Activated CD8-positive, alpha-beta T cell treated with anti-CD3 and anti-CD28 coated beads, Interleukin-2, amount 10 ng/mL, durations not matched to agents 7 days and 5 days (primary cell): Measurements from ENCODE around the gene SCO2. TPM values are rescaled to one million over a fixed set of nuclear protein-coding genes. Genes with fewer than 3 reads are reported as not detected.

Source experiments
- ATAC-seq: fragments of 150-1000 bp; cut with Tn5 transposase; one replicate; pipeline ENCODE4 v1.10.0; 2021; ENCODE audit warnings: moderate library complexity
- CTCF ChIA-PET: fragments of 350-600 bp; sonication (Branson Sonifier 250); formaldehyde crosslinking; loops from one replicate; lab custom pipeline; 2021; ENCODE audit warnings: antibody characterized with exemption; lab: Charles Lee
- POLR2A ChIA-PET: fragments of 350-600 bp; sonication (Branson Sonifier 250); formaldehyde crosslinking; loops from one replicate; lab custom pipeline; 2021; ENCODE audit warnings: antibody characterized with exemption; lab: Charles Lee
- DNase-seq: peaks from one replicate; pipeline ENCODE4 v3.0.0-alpha.2; 2020
- H3K27ac Mint-ChIP-seq: one replicate; pipeline ENCODE4 v1.8.0; 2021; ENCODE audit warnings: mild to moderate bottlenecking, mixed read lengths
- H3K27me3 Mint-ChIP-seq: one replicate; pipeline ENCODE4 v1.8.0; 2021; ENCODE audit warnings: low read depth, mixed read lengths
- H3K36me3 Mint-ChIP-seq: one replicate; pipeline ENCODE4 v1.8.0; 2021; ENCODE audit warnings: low read depth, mixed read lengths
- H3K4me1 Mint-ChIP-seq: one replicate; pipeline ENCODE4 v1.8.0; 2021; ENCODE audit warnings: low read depth, mixed read lengths
- H3K4me3 Mint-ChIP-seq: one replicate; pipeline ENCODE4 v1.8.0; 2021; ENCODE audit warnings: mild to moderate bottlenecking, mixed read lengths
- H3K9me3 Mint-ChIP-seq: one replicate; pipeline ENCODE4 v1.8.0; 2022; ENCODE audit warnings: mixed read lengths; ENCODE audit not compliant: insufficient read depth
- total RNA-seq, 2 experiments: library from RNA; stranded (reverse); gene quantifications; one replicate each; pipeline ENCODE4 v1.2.3, GENCODE V29; 2021

Gene SCO2
- total RNA-seq, 2 experiments from 2014 or later: 11.7 to 13.9 TPM

DNA sequence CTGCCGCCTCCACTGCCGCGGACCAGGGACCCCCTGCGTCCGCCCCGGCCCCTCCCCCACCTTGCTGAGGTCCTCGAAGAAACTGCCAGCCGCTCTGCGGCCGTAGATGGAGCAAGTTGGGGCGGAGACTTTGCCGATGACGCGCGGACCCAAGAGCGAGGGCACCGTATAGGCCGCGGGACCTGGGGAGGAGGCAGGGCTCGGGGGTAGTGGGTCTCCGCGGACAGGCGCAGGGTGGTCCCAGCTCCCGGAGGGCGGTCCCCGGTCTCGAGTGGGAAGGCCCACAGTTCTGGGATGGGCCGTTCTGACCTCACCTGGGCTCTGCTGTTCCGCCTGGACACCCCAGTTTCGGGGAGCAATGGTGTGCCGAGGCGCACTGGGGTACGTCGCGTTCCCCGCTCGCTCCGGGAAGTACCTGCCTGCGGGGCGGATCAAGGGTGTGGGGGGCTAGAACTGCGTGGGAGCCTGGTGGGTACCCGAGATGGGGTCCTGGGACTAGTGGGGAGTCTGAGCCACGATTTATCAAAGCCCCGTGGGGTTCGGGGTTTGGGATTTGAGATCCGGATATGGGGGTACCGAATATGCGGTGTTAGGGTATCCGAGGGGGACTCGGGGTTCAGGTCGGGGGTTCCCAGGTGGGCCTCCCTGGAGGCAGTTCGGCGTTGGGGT is 5.6 kb upstream of the SCO2 start:
- Mint-ChIP-seq H3K27me3 (no peaks in the 10 kb centered on the region), H3K9me3 (no peaks in the 10 kb centered on the region), H3K4me3 (peak overlapping the region; percentile 94), H3K27ac (peak overlapping the region; percentile 100), H3K36me3 (peaks cover 37% of the 10 kb centered on the region), H3K4me1 (peaks cover 51% of the 10 kb centered on the region)
- DNase-seq (peak; percentile 92), ATAC-seq (peak; percentile 47)
- CTCF ChIA-PET: interaction anchor here (1.1 kb wide), 1 partner anchor 90 kb away, joined by 3 read pairs; no protein-coding TSS in a partner anchor
- POLR2A ChIA-PET: interaction anchor here (0.6 to 8.7 kb wide), 11 partner anchors 8 to 340 kb away, joined by 3 to 335 read pairs (median 5); partner anchors contain the start of genes CHKB, KLHDC7B and SYCE3

DNA sequence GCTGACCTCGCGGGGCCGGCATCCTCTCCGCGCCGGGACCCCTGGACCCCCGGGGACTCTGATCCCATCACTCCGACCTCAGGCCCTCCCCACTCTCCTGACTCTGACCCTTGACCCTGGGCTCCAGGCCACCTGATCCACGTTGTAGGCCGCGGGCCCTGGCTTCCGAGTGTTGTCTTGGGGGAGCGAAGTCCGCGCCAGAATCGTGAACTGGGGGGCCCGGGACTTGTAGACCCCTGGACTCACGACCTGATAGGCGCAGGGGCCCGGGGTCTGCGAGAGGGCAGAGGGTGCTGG is 5.1 kb upstream of the SCO2 start:
- Mint-ChIP-seq H3K9me3 (no peaks in the 10 kb centered on the region), H3K27ac (peak overlapping the region; percentile 100), H3K36me3 (peaks cover 37% of the 10 kb centered on the region), H3K27me3 (no peaks in the 10 kb centered on the region), H3K4me3 (peak overlapping the region; percentile 94), H3K4me1 (peaks cover 51% of the 10 kb centered on the region)
- ATAC-seq (peak; percentile 4), DNase-seq (no peak)
- POLR2A ChIA-PET: interaction anchor here (0.6 to 8.7 kb wide), 8 partner anchors 8 to 340 kb away, joined by 3 to 335 read pairs (median 10); partner anchors contain the start of genes CHKB, KLHDC7B and SYCE3
- CTCF ChIA-PET: no interaction called here

DNA sequence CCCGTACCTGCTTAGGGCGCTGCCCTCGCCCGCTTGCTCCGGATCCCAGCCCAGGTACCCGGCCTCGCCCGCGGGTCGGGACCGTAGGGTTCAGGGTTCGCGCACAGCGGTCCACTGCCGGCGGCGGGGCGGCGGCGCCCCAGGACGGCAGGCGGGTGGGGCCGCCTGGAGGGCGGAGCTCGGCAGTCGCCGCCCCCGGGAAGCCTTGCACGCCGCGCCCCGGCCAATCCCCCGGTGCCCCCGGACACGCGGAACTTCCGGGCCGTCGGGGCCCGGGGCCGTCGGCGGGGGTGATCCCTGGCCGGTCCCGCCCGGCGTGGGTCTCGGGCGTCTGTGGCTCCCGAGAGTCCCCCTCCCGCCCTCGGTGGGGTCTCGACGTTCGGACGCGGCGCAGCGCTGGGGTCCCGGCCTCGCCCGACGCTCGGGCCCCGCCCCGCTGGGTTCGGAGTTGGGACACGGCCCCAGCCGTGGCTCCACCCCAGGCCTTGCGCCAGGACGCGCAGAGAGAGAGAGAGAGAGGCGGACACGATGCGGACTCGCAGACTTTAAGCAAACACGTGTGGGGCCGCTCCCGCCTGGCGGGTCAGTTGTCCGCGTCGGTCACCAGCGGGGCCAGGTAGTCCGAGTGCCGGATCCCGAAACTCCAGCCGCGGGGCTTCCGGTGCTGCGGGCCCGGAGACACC is 4.6 kb upstream of the SCO2 start, which contains the start of gene TYMP:
TSS of gene TYMP (minus strand) at position 116 of the 683 bp plus-strand sequence. CDS start 303 bp downstream, outside the sequence.
- ChIA-PET POLR2A (interaction anchor here (0.6 to 8.7 kb wide), 10 partner anchors 9 to 169 kb away, joined by 3 to 335 read pairs (median 4); partner anchors contain the start of genes KLHDC7B, LMF2, NCAPH2 and SYCE3), CTCF (interaction anchor here (1.0 to 6.5 kb wide), 3 partner anchors 8 to 33 kb away, joined by 5 to 116 read pairs (median 7); partner anchors contain the start of gene SYCE3)
- Mint-ChIP-seq H3K4me1 (peaks cover 51% of the 10 kb centered on the region), H3K27ac (peak within 1 kb of the TSS; percentile 100), H3K36me3 (peaks cover 37% of the 10 kb centered on the region), H3K27me3 (no peaks in the 10 kb centered on the region), H3K9me3 (no peaks in the 10 kb centered on the region), H3K4me3 (peak within 1 kb of the TSS; percentile 94)
- DNase-seq (peak; percentile 85), ATAC-seq (peak; percentile 32)

DNA sequence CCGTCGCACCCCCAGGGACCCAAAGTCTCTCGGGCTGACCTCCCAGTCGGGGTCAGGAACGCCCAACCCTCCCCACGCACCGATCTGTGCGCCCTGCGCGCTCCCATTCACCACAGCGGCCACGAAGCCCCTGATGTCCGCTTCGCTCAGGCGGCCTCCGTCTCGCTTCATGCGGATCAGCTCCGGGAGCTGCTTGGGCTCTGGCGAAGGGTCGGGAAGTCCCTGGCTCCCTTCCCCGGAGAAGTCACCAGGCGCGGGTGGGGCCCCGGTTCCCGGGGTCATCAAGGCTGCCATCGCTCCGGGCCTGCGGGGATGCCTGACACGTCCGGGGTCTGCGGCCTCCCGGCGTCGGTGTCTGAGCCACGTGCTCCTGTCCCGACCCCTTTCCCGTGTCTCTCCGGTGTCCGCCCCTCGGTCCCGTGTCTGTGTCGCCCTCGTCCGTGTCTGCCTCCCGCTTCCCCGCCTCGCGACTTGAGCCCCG is 4.1 kb upstream of the SCO2 start:
- DNase-seq (no peak), ATAC-seq (no peak)
- peak overlapping the region; percentile 80 for H3K4me3 Mint-ChIP-seq
- H3K4me1 Mint-ChIP-seq: peaks cover 52% of the 10 kb centered on the region
- POLR2A ChIA-PET: interaction anchor here (0.6 to 8.7 kb wide), 11 partner anchors 10 to 170 kb away, joined by 3 to 335 read pairs (median 5); partner anchors contain the start of genes KLHDC7B, LMF2, NCAPH2 and SYCE3
- H3K27ac Mint-ChIP-seq: peak overlapping the region; percentile 91
- H3K27me3 Mint-ChIP-seq: no peaks in the 10 kb centered on the region
- no peaks in the 10 kb centered on the region for H3K9me3 Mint-ChIP-seq
- CTCF ChIA-PET: interaction anchor here (0.6 to 6.5 kb wide), 6 partner anchors 8 to 277 kb away, joined by 3 to 116 read pairs (median 4); partner anchors contain the start of gene SYCE3
- peaks cover 41% of the 10 kb centered on the region for H3K36me3 Mint-ChIP-seq

DNA sequence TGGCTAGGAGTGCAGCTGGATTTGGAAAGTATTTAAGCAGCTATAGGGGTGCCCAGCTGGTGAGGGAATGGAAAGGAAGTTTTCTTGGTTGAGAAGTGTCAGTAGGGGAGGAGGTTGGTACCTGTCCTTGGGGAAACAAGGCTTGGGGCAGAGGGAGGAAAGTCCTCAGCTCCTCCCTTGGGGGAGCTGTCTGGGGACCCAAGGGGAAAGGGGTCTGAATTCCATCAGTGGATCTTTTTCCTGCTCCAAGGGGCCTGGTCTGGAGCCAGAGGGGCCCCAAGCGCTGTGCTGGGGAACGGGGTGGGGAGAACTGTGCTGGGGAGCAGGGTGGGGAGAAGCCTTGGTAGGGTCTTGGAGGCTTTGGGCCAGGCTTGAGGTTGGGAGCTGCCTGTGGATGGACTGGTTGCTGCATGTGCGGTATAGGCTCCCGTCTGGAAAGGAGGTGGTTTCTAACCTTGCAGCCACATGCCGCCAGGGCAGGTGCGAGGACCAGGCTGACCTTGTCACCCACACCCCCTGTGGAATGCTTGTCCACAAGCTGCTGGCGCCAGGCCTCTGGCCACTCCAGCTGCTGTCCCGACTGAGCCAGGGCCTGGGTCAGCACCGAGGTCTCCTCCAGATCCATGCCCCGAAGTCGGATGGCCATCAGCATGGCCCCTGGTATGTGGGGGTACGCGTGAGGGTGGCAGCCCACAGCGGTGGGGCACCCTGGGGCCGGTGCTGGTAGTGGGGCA is 3.5 kb upstream of the SCO2 start:
- Mint-ChIP-seq H3K9me3 (no peaks in the 10 kb centered on the region), H3K27me3 (no peaks in the 10 kb centered on the region), H3K4me3 (peak overlapping the region; percentile 80), H3K27ac (peak overlapping the region; percentile 91), H3K4me1 (peaks cover 51% of the 10 kb centered on the region), H3K36me3 (peaks cover 40% of the 10 kb centered on the region)
- no peak for ATAC-seq
- ChIA-PET CTCF (interaction anchor here (0.6 to 6.5 kb wide), 7 partner anchors 9 to 277 kb away, joined by 3 to 116 read pairs (median 4); partner anchors contain the start of genes LMF2 and NCAPH2), POLR2A (interaction anchor here (1.0 to 8.7 kb wide), 6 partner anchors 10 to 92 kb away, joined by 3 to 335 read pairs (median 62); partner anchors contain the start of genes KLHDC7B, LMF2, NCAPH2 and SYCE3)
- DNase-seq: no peak

DNA sequence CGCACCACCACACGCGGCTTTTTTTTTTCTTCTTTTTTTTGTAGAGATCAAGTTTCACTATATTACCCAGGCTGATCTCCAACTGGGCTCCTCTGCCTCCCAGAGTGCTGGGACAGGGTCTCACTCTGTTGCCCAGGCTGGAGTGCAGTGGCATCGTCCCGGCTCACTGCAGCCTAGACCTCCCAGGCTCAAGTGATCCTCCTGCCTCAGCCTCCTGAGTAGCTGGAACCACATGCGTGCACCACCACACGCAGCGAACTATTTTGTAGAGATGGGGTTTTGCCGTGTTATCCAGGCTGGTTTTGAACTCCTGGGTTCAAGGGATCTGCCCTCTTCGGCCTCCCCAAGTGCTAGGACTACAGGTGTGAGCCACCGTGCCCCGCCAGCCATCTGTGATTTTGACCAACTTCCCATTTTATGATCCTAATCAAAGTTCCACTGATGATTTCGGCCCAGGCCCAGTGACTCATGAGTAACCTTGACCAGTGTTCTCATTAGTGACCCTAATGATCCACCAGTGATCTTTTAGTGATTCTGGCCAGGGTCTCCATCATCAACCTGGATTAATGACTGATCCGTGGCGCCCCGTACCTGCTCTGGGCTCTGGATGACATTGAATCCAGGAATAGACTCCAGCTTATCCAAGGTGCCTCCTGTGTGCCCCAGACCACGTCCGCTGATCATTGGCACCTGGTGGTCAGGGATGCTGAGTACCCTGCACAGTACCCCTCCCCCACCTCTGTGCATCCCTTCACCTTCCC is 2.7 kb upstream of the SCO2 start:
- H3K9me3 Mint-ChIP-seq: no peaks in the 10 kb centered on the region
- peaks cover 44% of the 10 kb centered on the region for H3K36me3 Mint-ChIP-seq
- CTCF ChIA-PET: interaction anchor here (1.2 to 6.5 kb wide), 7 partner anchors 10 to 276 kb away, joined by 3 to 116 read pairs (median 21); partner anchors contain the start of genes KLHDC7B, LMF2 and NCAPH2
- H3K4me3 Mint-ChIP-seq: peak overlapping the region; percentile 80
- no peak for DNase-seq
- H3K27ac Mint-ChIP-seq: peak overlapping the region; percentile 91
- no peak for ATAC-seq
- no peaks in the 10 kb centered on the region for H3K27me3 Mint-ChIP-seq
- POLR2A ChIA-PET: interaction anchor here (0.7 to 8.7 kb wide), 6 partner anchors 11 to 92 kb away, joined by 5 to 335 read pairs (median 62); partner anchors contain the start of genes CHKB, KLHDC7B, LMF2 and NCAPH2
- H3K4me1 Mint-ChIP-seq: peaks cover 49% of the 10 kb centered on the region

DNA sequence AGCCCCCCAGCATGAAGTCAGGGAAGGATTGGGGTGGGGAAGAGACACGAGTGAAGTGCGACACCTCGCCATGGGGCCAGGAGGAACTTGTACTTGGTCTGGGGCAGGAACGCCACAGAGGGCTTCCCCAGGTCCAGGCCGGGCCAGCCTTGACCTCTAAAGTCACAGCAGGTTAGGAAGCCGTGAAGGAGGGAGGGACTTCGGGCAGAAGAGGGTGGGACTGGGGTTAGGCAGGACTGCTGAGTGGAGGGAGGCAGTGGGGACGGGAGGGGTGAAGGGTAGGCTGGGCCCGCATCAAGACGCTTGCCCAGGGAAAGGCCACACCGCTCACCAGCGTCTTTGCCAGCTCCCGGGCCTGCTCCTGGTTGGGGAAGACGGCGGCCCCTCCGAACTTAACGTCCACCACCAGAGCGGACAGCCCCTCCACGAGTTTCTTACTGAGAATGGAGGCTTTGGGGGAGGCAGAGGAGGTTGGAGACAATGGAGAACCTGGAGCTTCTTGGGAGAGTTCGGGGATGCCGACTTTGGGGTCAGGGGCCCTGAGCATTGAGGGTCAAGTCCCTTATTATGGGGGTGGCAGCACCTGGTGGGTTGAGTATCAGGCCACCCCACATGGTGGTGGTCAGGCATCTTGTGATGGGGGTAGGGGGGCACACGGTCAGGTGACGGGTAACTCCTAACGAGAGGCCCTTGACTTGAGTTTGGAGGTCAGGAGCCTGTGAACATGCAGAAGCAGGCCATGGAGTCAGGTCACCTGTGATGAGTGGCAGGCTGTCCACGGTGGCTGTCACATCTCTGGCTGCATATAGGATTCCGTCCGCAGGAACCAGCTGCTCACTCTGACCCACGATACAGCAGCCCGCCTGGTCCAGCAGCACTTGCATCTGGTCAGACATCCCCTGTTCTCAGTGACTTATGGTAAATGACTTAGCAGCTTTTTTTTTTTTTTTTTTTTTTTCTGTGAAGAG is 1.7 kb upstream of the SCO2 start:
- ATAC-seq (no peak), DNase-seq (peak; percentile 66)
- Mint-ChIP-seq H3K9me3 (no peaks in the 10 kb centered on the region), H3K4me3 (peak overlapping the region; percentile 80), H3K4me1 (peaks cover 45% of the 10 kb centered on the region), H3K36me3 (peaks cover 41% of the 10 kb centered on the region), H3K27me3 (no peaks in the 10 kb centered on the region), H3K27ac (peak overlapping the region; percentile 91)
- ChIA-PET CTCF (interaction anchor here (1.7 to 6.5 kb wide), 7 partner anchors 11 to 93 kb away, joined by 4 to 116 read pairs (median 38); partner anchors contain the start of genes KLHDC7B, LMF2 and NCAPH2), POLR2A (interaction anchor here (0.7 to 8.7 kb wide), 7 partner anchors 12 to 567 kb away, joined by 3 to 335 read pairs (median 58); partner anchors contain the start of genes CHKB, KLHDC7B, LMF2 and NCAPH2)

DNA sequence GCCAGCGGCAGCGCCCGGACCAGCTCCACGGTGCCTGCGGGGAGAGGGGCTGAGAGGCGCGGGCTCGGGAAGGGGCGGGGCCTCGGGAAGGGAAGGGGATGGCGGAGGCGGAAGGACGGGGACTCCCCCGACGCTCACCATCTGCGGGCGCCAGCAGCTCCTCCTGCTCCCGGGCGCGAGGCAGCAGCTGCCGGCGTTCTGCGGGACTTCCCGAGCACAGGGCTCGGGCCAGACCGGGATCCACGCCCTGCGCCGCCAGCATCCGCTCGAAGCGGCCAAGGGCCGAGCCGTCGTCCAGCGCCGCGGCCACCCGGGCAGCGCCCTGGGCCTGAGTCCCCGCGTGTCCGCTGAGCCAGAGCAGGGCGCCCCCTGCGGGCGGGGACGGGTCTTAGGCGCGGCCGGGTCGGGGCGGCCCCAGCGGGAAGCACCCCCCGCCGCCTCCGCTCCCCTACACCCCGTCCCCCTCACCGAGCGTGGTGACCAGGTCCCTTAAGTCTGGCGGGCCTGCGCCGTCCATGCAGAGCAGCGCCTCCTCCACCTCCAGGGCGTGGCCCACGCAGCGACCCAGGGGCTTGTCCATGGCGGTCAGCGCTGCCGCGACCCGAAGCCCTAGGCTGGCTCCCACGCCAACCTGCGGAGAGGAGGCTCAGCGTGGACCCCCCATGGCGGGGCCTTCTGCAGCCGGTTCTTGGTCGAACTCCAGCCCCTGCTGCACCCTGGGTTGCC is 873 bp upstream of the SCO2 start:
- peak; percentile 90 for DNase-seq
- H3K36me3 Mint-ChIP-seq: peaks cover 41% of the 10 kb centered on the region
- H3K4me1 Mint-ChIP-seq: peaks cover 45% of the 10 kb centered on the region
- CTCF ChIA-PET: interaction anchor here (0.7 to 6.5 kb wide), 36 partner anchors 11 to 421 kb away, joined by 3 to 116 read pairs (median 9); partner anchors contain the start of genes ARSA, CHKB, HDAC10 and KLHDC7B
- peak; percentile 43 for ATAC-seq
- peak overlapping the region; percentile 80 for H3K4me3 Mint-ChIP-seq
- H3K27ac Mint-ChIP-seq: peak overlapping the region; percentile 91
- H3K9me3 Mint-ChIP-seq: no peaks in the 10 kb centered on the region
- H3K27me3 Mint-ChIP-seq: no peaks in the 10 kb centered on the region
- POLR2A ChIA-PET: interaction anchor here (0.8 to 8.7 kb wide), 36 partner anchors 9 to 566 kb away, joined by 3 to 335 read pairs (median 8); partner anchors contain the start of genes ARSA, CHKB, CPT1B and HDAC10

DNA sequence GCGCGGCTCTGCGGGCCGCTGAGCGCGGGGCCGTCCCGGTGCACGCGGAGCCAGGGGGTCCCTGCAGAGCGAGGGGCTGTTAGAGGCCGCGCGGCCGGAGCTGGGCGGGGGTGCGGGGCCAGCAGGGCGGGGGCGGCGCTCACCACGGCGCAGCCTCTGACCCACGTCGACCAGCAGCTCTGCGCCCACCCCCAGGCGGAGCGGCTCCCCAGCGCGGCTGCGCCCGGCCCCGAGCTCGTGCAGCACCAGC is 385 bp upstream of the SCO2 start:
- no peaks in the 10 kb centered on the region for H3K9me3 Mint-ChIP-seq
- peaks cover 45% of the 10 kb centered on the region for H3K4me1 Mint-ChIP-seq
- H3K36me3 Mint-ChIP-seq: peaks cover 38% of the 10 kb centered on the region
- peak overlapping the region; percentile 83 for H3K27ac Mint-ChIP-seq
- DNase-seq: no peak
- no peak for ATAC-seq
- H3K27me3 Mint-ChIP-seq: no peaks in the 10 kb centered on the region
- CTCF ChIA-PET: interaction anchor here (0.7 to 6.5 kb wide), 41 partner anchors 10 to 420 kb away, joined by 3 to 116 read pairs (median 6); partner anchors contain the start of genes ARSA, CHKB, HDAC10 and KLHDC7B
- POLR2A ChIA-PET: interaction anchor here (0.8 to 8.7 kb wide), 39 partner anchors 8 to 339 kb away, joined by 3 to 335 read pairs (median 5); partner anchors contain the start of genes ARSA, CHKB, CPT1B and HDAC10
- peak overlapping the region; percentile 97 for H3K4me3 Mint-ChIP-seq
